GM19099 (cell line): ENCODE measurements around the gene ALX3.

Experiments used
- POLR2A ChIP-seq: IDR thresholded peaks from 3 replicates; pipeline ENCODE4 v1.6.1; 2011; ENCODE audit warnings: low read depth; ENCODE audit not compliant: insufficient read length; ENCODE audit errors: extremely low read depth

The ALX3 gene

DNA sequence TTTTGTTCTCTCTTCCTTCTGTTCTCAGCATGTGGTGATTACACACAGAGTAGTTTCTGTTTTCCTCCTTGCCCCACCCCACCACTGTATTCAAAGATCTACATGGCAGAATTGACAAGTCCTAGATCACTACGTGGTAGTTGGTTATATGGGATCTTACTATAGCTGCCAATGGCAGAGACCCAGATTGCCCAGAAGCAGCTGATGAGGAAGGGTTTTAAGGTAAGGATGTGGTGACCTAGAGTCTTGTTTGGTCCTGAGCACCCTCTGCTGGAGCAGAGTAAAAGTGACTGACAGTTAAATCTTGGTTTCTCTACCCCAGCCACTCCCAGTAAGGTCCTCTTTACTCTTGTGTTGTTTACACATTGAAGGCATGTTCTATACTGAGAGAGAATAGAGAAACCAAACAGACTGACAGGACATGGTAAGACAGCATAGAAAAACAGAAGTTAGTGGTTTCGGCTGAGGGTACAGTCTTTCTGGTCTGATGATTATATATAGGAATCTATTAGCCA lies 58.9 kb downstream of the ALX3 start:
- TF ChIP-seq POLR2A = no peak
